Measurements from ENCODE around the gene TRIM44. TPM values are rescaled to one million over a fixed set of nuclear protein-coding genes. Genes with fewer than 3 reads are reported as not detected.

Gene TRIM44
- polyA plus RNA-seq, 2 donors, result 3.1 to 6.2 TPM

- peaks cover 0 to 2% of the 10 kb centered on the region in 2 donors for H3K36me3 ChIP-seq (ENCODE audit: control insufficient read depth in 2 of 2, insufficient read depth in 2 of 2, low read length in 1 of 2)
- 95 to 98% methylated on average over 1 of the region's 1 CpG for WGBS, 2 donors
- H3K4me1 ChIP-seq (ENCODE audit: control insufficient read depth in 2 of 2, insufficient read depth in 2 of 2, low read length in 1 of 2), result no peaks in the 10 kb centered on the region
- H3K27me3 ChIP-seq (ENCODE audit: control insufficient read depth in 1 of 2, insufficient read depth in 2 of 2, low read length in 2 of 2), result no peaks in the 10 kb centered on the region
- no peaks in the 10 kb centered on the region for H3K9me3 ChIP-seq (ENCODE audit: control insufficient read depth in 2 of 2, insufficient read depth in 1 of 2, low read depth in 1 of 2, low read length in 1 of 2)
- H3K27ac ChIP-seq (ENCODE audit: low read depth in 2 of 2, low read length in 1 of 2), result no peak overlapping the region
- H3K4me3 ChIP-seq (ENCODE audit: low read depth in 1 of 2, low read length in 2 of 2), result no peak overlapping the region
Measured at GRCh38 chr11:35723493-35723892, 60.9 kb downstream of the TRIM44 start.

GRCh38 chr11:35723913-35724312 lies 61.3 kb downstream of the TRIM44 start:
- H3K4me3 ChIP-seq (ENCODE audit: low read depth in 1 of 2, low read length in 2 of 2), result no peak overlapping the region
- H3K36me3 ChIP-seq (ENCODE audit: control insufficient read depth in 2 of 2, insufficient read depth in 2 of 2, low read length in 1 of 2), result peaks cover 0 to 2% of the 10 kb centered on the region in 2 donors
- no peaks in the 10 kb centered on the region for H3K4me1 ChIP-seq (ENCODE audit: control insufficient read depth in 2 of 2, insufficient read depth in 2 of 2, low read length in 1 of 2)
- no peaks in the 10 kb centered on the region for H3K27me3 ChIP-seq (ENCODE audit: control insufficient read depth in 1 of 2, insufficient read depth in 2 of 2, low read length in 2 of 2)
- 74 to 89% methylated on average over 2 of the region's 2 CpGs for WGBS, 2 donors
- no peak overlapping the region for H3K27ac ChIP-seq (ENCODE audit: low read depth in 2 of 2, low read length in 1 of 2)
- H3K9me3 ChIP-seq (ENCODE audit: control insufficient read depth in 2 of 2, insufficient read depth in 1 of 2, low read depth in 1 of 2, low read length in 1 of 2), result no peaks in the 10 kb centered on the region

GRCh38 chr11:35725885-35726284 lies 63.3 kb downstream of the TRIM44 start:
- Histone ChIP-seq H3K4me1 (ENCODE audit: control insufficient read depth in 2 of 2, insufficient read depth in 2 of 2, low read length in 1 of 2) (no peaks in the 10 kb centered on the region), H3K4me3 (ENCODE audit: low read depth in 1 of 2, low read length in 2 of 2) (no peak overlapping the region), H3K27me3 (ENCODE audit: control insufficient read depth in 1 of 2, insufficient read depth in 2 of 2, low read length in 2 of 2) (no peaks in the 10 kb centered on the region), H3K36me3 (ENCODE audit: control insufficient read depth in 2 of 2, insufficient read depth in 2 of 2, low read length in 1 of 2) (peaks cover 2 to 6% of the 10 kb centered on the region in 2 donors), H3K9me3 (ENCODE audit: control insufficient read depth in 2 of 2, insufficient read depth in 1 of 2, low read depth in 1 of 2, low read length in 1 of 2) (peaks cover 0 to 2% of the 10 kb centered on the region in 2 donors), H3K27ac (ENCODE audit: low read depth in 2 of 2, low read length in 1 of 2) (no peak overlapping the region)
- 86% methylated on average over 2 of the region's 2 CpGs for WGBS, 2 donors

- H3K4me1 ChIP-seq (ENCODE audit: control insufficient read depth in 2 of 2, insufficient read depth in 2 of 2, low read length in 1 of 2), result no peaks in the 10 kb centered on the region
- peaks cover 0 to 2% of the 10 kb centered on the region in 2 donors for H3K9me3 ChIP-seq (ENCODE audit: control insufficient read depth in 2 of 2, insufficient read depth in 1 of 2, low read depth in 1 of 2, low read length in 1 of 2)
- no peaks in the 10 kb centered on the region for H3K27me3 ChIP-seq (ENCODE audit: control insufficient read depth in 1 of 2, insufficient read depth in 2 of 2, low read length in 2 of 2)
- H3K36me3 ChIP-seq (ENCODE audit: control insufficient read depth in 2 of 2, insufficient read depth in 2 of 2, low read length in 1 of 2), result peaks cover 2 to 6% of the 10 kb centered on the region in 2 donors
- 78 to 83% methylated on average over 1 of the region's 1 CpG for WGBS, 2 donors
- no peak overlapping the region for H3K4me3 ChIP-seq (ENCODE audit: low read depth in 1 of 2, low read length in 2 of 2)
- H3K27ac ChIP-seq (ENCODE audit: low read depth in 2 of 2, low read length in 1 of 2), result no peak overlapping the region
Measured at GRCh38 chr11:35727140-35727539, 64.6 kb downstream of the TRIM44 start.

GRCh38 chr11:35730254-35730653 lies 67.7 kb downstream of the TRIM44 start:
- H3K4me1 ChIP-seq (ENCODE audit: control insufficient read depth in 2 of 2, insufficient read depth in 2 of 2, low read length in 1 of 2), result no peaks in the 10 kb centered on the region
- no peaks in the 10 kb centered on the region for H3K27me3 ChIP-seq (ENCODE audit: control insufficient read depth in 1 of 2, insufficient read depth in 2 of 2, low read length in 2 of 2)
- peaks cover 2 to 6% of the 10 kb centered on the region in 2 donors for H3K36me3 ChIP-seq (ENCODE audit: control insufficient read depth in 2 of 2, insufficient read depth in 2 of 2, low read length in 1 of 2)

GRCh38 chr11:35734669-35735410 lies 72.3 kb downstream of the TRIM44 start:
- Histone ChIP-seq H3K9me3 (ENCODE audit: control insufficient read depth in 2 of 2, insufficient read depth in 1 of 2, low read depth in 1 of 2, low read length in 1 of 2) (no peaks in the 10 kb centered on the region), H3K27ac (ENCODE audit: low read depth in 2 of 2, low read length in 1 of 2) (no peak overlapping the region), H3K27me3 (ENCODE audit: control insufficient read depth in 1 of 2, insufficient read depth in 2 of 2, low read length in 2 of 2) (no peaks in the 10 kb centered on the region), H3K4me3 (ENCODE audit: low read depth in 1 of 2, low read length in 2 of 2) (no peak overlapping the region), H3K4me1 (ENCODE audit: control insufficient read depth in 2 of 2, insufficient read depth in 2 of 2, low read length in 1 of 2) (no peaks in the 10 kb centered on the region), H3K36me3 (ENCODE audit: control insufficient read depth in 2 of 2, insufficient read depth in 2 of 2, low read length in 1 of 2) (peaks cover 0 to 9% of the 10 kb centered on the region in 2 donors)
- WGBS, 2 donors, result 80 to 89% methylated on average over 2 of the region's 2 CpGs

More at GRCh38 chr11:35730254-35730653, 67.7 kb downstream of the TRIM44 start:
- peaks cover 0 to 2% of the 10 kb centered on the region in 2 donors for H3K9me3 ChIP-seq (ENCODE audit: control insufficient read depth in 2 of 2, insufficient read depth in 1 of 2, low read depth in 1 of 2, low read length in 1 of 2)
- H3K27ac ChIP-seq (ENCODE audit: low read depth in 2 of 2, low read length in 1 of 2), result no peak overlapping the region
- no peak overlapping the region for H3K4me3 ChIP-seq (ENCODE audit: low read depth in 1 of 2, low read length in 2 of 2)

GRCh38 chr11:35735411-35735810 lies 72.8 kb downstream of the TRIM44 start:
- H3K4me1 ChIP-seq (ENCODE audit: control insufficient read depth in 2 of 2, insufficient read depth in 2 of 2, low read length in 1 of 2), result no peaks in the 10 kb centered on the region
- peaks cover 0 to 9% of the 10 kb centered on the region in 2 donors for H3K36me3 ChIP-seq (ENCODE audit: control insufficient read depth in 2 of 2, insufficient read depth in 2 of 2, low read length in 1 of 2)
- WGBS, 2 donors, result 77 to 86% methylated on average over 2 of the region's 2 CpGs
- H3K27ac ChIP-seq (ENCODE audit: low read depth in 2 of 2, low read length in 1 of 2), result no peak overlapping the region
- H3K27me3 ChIP-seq (ENCODE audit: control insufficient read depth in 1 of 2, insufficient read depth in 2 of 2, low read length in 2 of 2), result no peaks in the 10 kb centered on the region
- no peak overlapping the region for H3K4me3 ChIP-seq (ENCODE audit: low read depth in 1 of 2, low read length in 2 of 2)
- no peaks in the 10 kb centered on the region for H3K9me3 ChIP-seq (ENCODE audit: control insufficient read depth in 2 of 2, insufficient read depth in 1 of 2, low read depth in 1 of 2, low read length in 1 of 2)

GRCh38 chr11:35735903-35736302 lies 73.3 kb downstream of the TRIM44 start:
- no peaks in the 10 kb centered on the region for H3K27me3 ChIP-seq (ENCODE audit: control insufficient read depth in 1 of 2, insufficient read depth in 2 of 2, low read length in 2 of 2)
- H3K36me3 ChIP-seq (ENCODE audit: control insufficient read depth in 2 of 2, insufficient read depth in 2 of 2, low read length in 1 of 2), result peaks cover 0 to 9% of the 10 kb centered on the region in 2 donors
- no peak overlapping the region for H3K27ac ChIP-seq (ENCODE audit: low read depth in 2 of 2, low read length in 1 of 2)
- H3K4me3 ChIP-seq (ENCODE audit: low read depth in 1 of 2, low read length in 2 of 2), result no peak overlapping the region
- no peaks in the 10 kb centered on the region for H3K4me1 ChIP-seq (ENCODE audit: control insufficient read depth in 2 of 2, insufficient read depth in 2 of 2, low read length in 1 of 2)
- no peaks in the 10 kb centered on the region for H3K9me3 ChIP-seq (ENCODE audit: control insufficient read depth in 2 of 2, insufficient read depth in 1 of 2, low read depth in 1 of 2, low read length in 1 of 2)

- Histone ChIP-seq H3K36me3 (ENCODE audit: control insufficient read depth in 2 of 2, insufficient read depth in 2 of 2, low read length in 1 of 2) (peaks cover 0 to 9% of the 10 kb centered on the region in 2 donors), H3K27ac (ENCODE audit: low read depth in 2 of 2, low read length in 1 of 2) (no peak overlapping the region), H3K9me3 (ENCODE audit: control insufficient read depth in 2 of 2, insufficient read depth in 1 of 2, low read depth in 1 of 2, low read length in 1 of 2) (no peaks in the 10 kb centered on the region), H3K4me1 (ENCODE audit: control insufficient read depth in 2 of 2, insufficient read depth in 2 of 2, low read length in 1 of 2) (no peaks in the 10 kb centered on the region), H3K27me3 (ENCODE audit: control insufficient read depth in 1 of 2, insufficient read depth in 2 of 2, low read length in 2 of 2) (no peaks in the 10 kb centered on the region), H3K4me3 (ENCODE audit: low read depth in 1 of 2, low read length in 2 of 2) (no peak overlapping the region)
- 89 to 99% methylated on average over 2 of the region's 2 CpGs for WGBS, 2 donors
Measured at GRCh38 chr11:35736952-35737351, 74.4 kb downstream of the TRIM44 start.
